Gastrocnemius medialis (tissue), 4 donors: ENCODE data around the gene KRTAP5-5.

Experiments used
- CTCF ChIP-seq, 5 experiments: fragments of 450-650 bp in 3 of 5; fragments of 200-600 bp in 2 of 5; sonication (generic) in 2 of 5; IDR thresholded peaks in 4 of 5; conservative IDR thresholded peaks in 1 of 5; 1 replicate in 4 of 5; 2 replicates in 1 of 5; pipeline ENCODE4 v1.5.1; 2016 to 2019; ENCODE audit warnings: antibody characterized with exemption in 5 of 5, mild to moderate bottlenecking in 3 of 5, moderate library complexity in 3 of 5
- POLR2A ChIP-seq, 2 donors: fragments of 450-650 bp; IDR thresholded peaks; one replicate each; pipeline ENCODE4 v1.6.1; 2017; ENCODE audit warnings: antibody characterized with exemption in 2 of 2, mild to moderate bottlenecking in 2 of 2, moderate library complexity in 2 of 2

GRCh38 chr11:1589996-1590395 lies 39.6 kb upstream of the KRTAP5-5 start:
- TF ChIP-seq CTCF (IDR thresholded peaks at IDR 0.05 in 4 of 5, conservative IDR thresholded peaks at IDR 0.05 in 1 of 5) = no peak
- TF ChIP-seq POLR2A (IDR thresholded peaks at IDR 0.05) = no peak
